ENCODE results near the gene IQSEC3. TPM values are rescaled to one million over a fixed set of nuclear protein-coding genes. Genes with fewer than 3 reads are reported as not detected.

IQSEC3 gene
- total RNA-seq, 2 experiments from 2014 or later, result not detected

DNA sequence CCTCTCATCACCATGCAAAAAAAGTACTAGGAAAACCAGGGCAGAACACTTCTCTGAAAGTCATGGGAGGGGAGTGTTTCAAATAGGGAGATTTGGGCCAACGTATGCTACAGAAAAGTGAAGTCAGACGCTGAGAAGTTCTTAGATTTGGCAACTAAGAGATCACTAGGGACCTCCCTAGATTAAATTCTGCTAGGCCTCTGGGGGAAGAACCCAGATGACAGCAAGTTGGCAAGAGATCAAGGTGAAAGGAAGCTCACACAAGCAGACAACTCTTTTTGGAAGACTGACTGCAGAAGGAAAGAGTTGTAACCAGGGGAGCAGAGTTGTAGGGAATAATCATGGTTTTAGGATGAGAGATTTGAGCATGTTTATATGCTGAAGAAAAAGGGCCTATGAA, 20.7 kb downstream of the IQSEC3 start:
- intact Hi-C loops (cut with micrococcal nuclease; ENCODE audit: unreplicated experiment), result no loop called here
- ChIA-PET POLR2A (interaction anchor here (0.6 kb wide), 1 partner anchor 451 kb away, joined by 4 read pairs; no protein-coding TSS in a partner anchor), CTCF (ENCODE audit: unreplicated experiment) (no interaction called here)
- H3K9me3 ChIP-seq (ENCODE audit: low read length), result peaks cover 7% of the 10 kb centered on the region
- H3K27ac ChIP-seq (ENCODE audit: low read depth, low read length, poor library complexity, severe bottlenecking), result no peak overlapping the region
- H3K79me2 ChIP-seq (ENCODE audit: insufficient read depth, low read depth, low read length), result no peaks in the 10 kb centered on the region
- H3K9me2 ChIP-seq (ENCODE audit: insufficient read depth, low read length), result no peaks in the 10 kb centered on the region
- no peaks in the 10 kb centered on the region for H3K4me1 ChIP-seq (ENCODE audit: insufficient read depth, low read length, poor library complexity, severe bottlenecking)
- H3K4me3 ChIP-seq (ENCODE audit: low read depth, low read length, poor library complexity, severe bottlenecking), result no peak overlapping the region
- BruUV-seq (replicated peaks), result no TSS peak
- no peak for TF ChIP-seq EZH2phosphoT487 (IDR thresholded peaks at IDR 0.05; ENCODE audit: borderline replicate concordance, low read depth, low read length)
- TF ChIP-seq, protein P1, sequence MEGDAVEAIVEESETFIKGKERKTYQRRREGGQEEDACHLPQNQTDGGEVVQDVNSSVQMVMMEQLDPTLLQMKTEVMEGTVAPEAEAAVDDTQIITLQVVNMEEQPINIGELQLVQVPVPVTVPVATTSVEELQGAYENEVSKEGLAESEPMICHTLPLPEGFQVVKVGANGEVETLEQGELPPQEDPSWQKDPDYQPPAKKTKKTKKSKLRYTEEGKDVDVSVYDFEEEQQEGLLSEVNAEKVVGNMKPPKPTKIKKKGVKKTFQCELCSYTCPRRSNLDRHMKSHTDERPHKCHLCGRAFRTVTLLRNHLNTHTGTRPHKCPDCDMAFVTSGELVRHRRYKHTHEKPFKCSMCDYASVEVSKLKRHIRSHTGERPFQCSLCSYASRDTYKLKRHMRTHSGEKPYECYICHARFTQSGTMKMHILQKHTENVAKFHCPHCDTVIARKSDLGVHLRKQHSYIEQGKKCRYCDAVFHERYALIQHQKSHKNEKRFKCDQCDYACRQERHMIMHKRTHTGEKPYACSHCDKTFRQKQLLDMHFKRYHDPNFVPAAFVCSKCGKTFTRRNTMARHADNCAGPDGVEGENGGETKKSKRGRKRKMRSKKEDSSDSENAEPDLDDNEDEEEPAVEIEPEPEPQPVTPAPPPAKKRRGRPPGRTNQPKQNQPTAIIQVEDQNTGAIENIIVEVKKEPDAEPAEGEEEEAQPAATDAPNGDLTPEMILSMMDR (conservative IDR thresholded peaks at IDR 0.05; ENCODE audit: low read length), result no peak
- H3K36me3 ChIP-seq (ENCODE audit: insufficient read depth, low read length), result no peaks in the 10 kb centered on the region
- DNase-seq (ENCODE audit: low spot score), result no peak
- H3K4me2 ChIP-seq (ENCODE audit: low read length), result no peak overlapping the region
- H2AFZ ChIP-seq (ENCODE audit: low read length), result no peak overlapping the region
- no peaks in the 10 kb centered on the region for H4K20me1 ChIP-seq (ENCODE audit: insufficient read depth, low read length)

DNA sequence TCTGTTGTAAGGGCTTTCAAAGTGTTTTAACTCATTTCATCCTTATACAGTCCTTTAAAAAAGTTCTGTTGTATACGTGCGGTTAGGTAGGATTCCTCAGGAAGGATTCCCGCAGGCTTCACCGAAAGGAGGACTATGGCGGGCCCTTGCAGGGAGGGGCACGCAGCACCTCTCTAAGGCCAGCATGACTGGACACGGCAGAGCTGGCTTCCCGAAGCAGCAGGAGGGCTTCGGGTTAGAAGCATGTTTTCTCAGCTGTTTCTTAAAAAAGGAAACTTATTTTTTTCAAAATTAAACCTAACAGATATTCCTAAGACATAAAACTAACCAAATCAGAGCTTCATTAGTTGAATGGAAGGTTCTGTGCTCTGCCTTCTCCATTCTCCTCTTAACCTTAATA, 21.3 kb downstream of the IQSEC3 start:
- ChIA-PET CTCF (ENCODE audit: unreplicated experiment) (no interaction called here), POLR2A (interaction anchor here (0.6 kb wide), 1 partner anchor 451 kb away, joined by 4 read pairs; no protein-coding TSS in a partner anchor)
- no peak for TF ChIP-seq EZH2phosphoT487 (IDR thresholded peaks at IDR 0.05; ENCODE audit: borderline replicate concordance, low read depth, low read length)
- TF ChIP-seq, protein P1 (conservative IDR thresholded peaks at IDR 0.05; ENCODE audit: low read length), result no peak
- Histone ChIP-seq H3K27ac (ENCODE audit: low read depth, low read length, poor library complexity, severe bottlenecking) (no peak overlapping the region), H3K4me1 (ENCODE audit: insufficient read depth, low read length, poor library complexity, severe bottlenecking) (no peaks in the 10 kb centered on the region), H3K4me2 (ENCODE audit: low read length) (no peak overlapping the region), H4K20me1 (ENCODE audit: insufficient read depth, low read length) (no peaks in the 10 kb centered on the region), H3K36me3 (ENCODE audit: insufficient read depth, low read length) (no peaks in the 10 kb centered on the region), H3K9me3 (ENCODE audit: low read length) (peaks cover 7% of the 10 kb centered on the region), H2AFZ (ENCODE audit: low read length) (no peak overlapping the region), H3K9me2 (ENCODE audit: insufficient read depth, low read length) (no peaks in the 10 kb centered on the region), H3K79me2 (ENCODE audit: insufficient read depth, low read depth, low read length) (no peaks in the 10 kb centered on the region), H3K4me3 (ENCODE audit: low read depth, low read length, poor library complexity, severe bottlenecking) (no peak overlapping the region)
- intact Hi-C loops (cut with micrococcal nuclease; ENCODE audit: unreplicated experiment), result no loop called here
- no peak for DNase-seq (ENCODE audit: low spot score)
- no TSS peak for BruUV-seq (replicated peaks)

DNA sequence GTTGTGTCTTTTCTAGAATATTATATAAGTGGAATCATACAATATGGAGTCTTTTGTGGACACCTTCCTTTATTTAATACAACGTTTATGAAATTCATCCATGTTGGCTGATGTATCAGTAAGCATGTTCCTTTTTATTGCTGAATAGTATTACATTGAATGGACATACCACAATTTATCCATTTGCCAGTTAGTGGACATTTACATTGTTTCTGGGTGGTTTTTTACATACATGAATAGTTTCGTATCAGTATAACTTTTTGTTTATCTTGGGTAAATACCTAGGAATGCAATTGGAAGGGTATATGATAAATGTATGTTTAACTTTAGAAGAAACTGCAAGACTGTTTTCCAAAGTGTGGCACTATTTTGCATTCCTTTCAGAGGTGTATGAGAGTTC, 23.1 kb downstream of the IQSEC3 start:
- H4K20me1 ChIP-seq (ENCODE audit: insufficient read depth, low read length), result no peaks in the 10 kb centered on the region
- CTCF ChIA-PET (ENCODE audit: unreplicated experiment), result no interaction called here
- TF ChIP-seq, protein P1 (conservative IDR thresholded peaks at IDR 0.05; ENCODE audit: low read length), result no peak
- no peak for TF ChIP-seq EZH2phosphoT487 (IDR thresholded peaks at IDR 0.05; ENCODE audit: borderline replicate concordance, low read depth, low read length)
- H3K4me2 ChIP-seq (ENCODE audit: low read length), result no peak overlapping the region
- H3K36me3 ChIP-seq (ENCODE audit: insufficient read depth, low read length), result no peaks in the 10 kb centered on the region
- POLR2A ChIA-PET, result no interaction called here
- H3K4me3 ChIP-seq (ENCODE audit: low read depth, low read length, poor library complexity, severe bottlenecking), result no peak overlapping the region
- H2AFZ ChIP-seq (ENCODE audit: low read length), result no peak overlapping the region
- no peak overlapping the region for H3K27ac ChIP-seq (ENCODE audit: low read depth, low read length, poor library complexity, severe bottlenecking)
- no peaks in the 10 kb centered on the region for H3K79me2 ChIP-seq (ENCODE audit: insufficient read depth, low read depth, low read length)
- no peaks in the 10 kb centered on the region for H3K9me2 ChIP-seq (ENCODE audit: insufficient read depth, low read length)
- BruUV-seq (replicated peaks), result no TSS peak
- DNase-seq (ENCODE audit: low spot score), result no peak
- H3K9me3 ChIP-seq (ENCODE audit: low read length), result peaks cover 7% of the 10 kb centered on the region
- intact Hi-C loops (cut with micrococcal nuclease; ENCODE audit: unreplicated experiment), result no loop called here
- no peaks in the 10 kb centered on the region for H3K4me1 ChIP-seq (ENCODE audit: insufficient read depth, low read length, poor library complexity, severe bottlenecking)

All from OCI-LY7 (cell line).